IPS-11a (cell line): Measurements from ENCODE around the gene MTRR.
"Not testable (repeated sequence)": the region's sequence is repeated elsewhere in the genome, so short reads cannot be mapped to it uniquely, and the experiment has no call there.

Experiments used
- H3K4me3 ChIP-seq: one replicate; pipeline ENCODE4 v1.5.1; 2013; ENCODE audit warnings: low read depth, low read length, control low read depth

The MTRR gene

DNA sequence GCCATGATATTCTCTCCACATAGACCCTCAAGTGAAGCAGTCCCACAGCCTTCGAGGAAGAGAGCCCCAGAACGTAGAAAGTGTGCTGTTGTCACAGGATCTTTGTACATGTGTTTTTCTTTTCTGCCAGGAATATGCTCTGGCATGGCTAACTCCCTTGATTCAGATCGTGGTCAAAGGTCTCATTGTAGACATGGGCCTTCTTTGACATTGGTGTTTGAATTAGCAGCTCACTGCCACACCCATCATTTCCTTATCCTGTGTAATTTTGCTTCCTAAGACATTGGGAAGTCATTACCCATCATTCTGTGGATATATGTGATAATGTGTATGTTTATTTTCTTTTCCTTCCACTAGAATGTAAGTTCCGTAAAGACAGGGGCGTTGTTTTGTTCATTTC, 25.5 kb downstream of the MTRR start:
- no peak overlapping the region for H3K4me3 ChIP-seq

DNA sequence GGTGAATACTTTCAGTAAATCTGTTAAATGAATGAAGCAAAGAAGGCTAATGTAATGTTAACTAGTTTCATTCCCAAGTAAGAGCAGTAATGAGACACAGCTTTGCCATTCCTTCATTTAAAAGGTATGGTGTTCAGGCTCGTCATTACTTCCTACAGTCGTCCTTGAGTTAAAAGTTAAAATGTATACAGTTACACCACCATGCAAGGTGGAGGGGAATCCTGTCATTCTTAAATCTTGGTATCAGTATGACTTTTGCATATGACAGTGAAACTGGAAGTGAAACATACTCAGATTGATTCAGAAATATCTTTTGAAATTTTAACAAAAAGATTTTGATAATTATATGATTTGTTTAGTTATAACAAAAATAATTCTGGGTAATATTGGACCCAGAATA, 25.9 kb downstream of the MTRR start:
- H3K4me3 ChIP-seq, result no peak overlapping the region

DNA sequence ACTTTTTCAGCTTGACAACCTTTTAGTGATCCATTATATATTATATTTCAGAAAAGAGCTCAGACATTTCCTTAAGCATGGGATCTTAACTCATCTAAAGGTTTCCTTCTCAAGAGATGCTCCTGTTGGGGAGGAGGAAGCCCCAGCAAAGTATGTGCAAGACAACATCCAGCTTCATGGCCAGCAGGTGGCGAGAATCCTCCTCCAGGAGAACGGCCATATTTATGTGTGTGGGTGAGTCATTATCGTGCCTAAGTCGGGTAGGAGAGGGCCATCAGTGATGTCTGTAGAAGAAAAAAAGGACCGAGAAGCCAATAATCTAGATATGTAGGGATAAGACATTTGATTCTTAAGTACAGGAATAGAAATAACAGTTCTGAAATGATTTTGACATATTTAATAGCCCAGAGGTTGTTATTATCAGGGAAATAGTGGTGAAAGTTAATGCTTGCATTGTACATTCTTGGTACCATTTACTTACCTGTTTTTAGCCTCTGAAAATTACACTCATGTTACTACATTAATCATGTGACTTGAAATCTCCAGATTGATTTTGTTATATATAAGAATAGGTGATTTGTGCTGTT, 28.2 kb downstream of the MTRR start:
- no peak overlapping the region for H3K4me3 ChIP-seq

DNA sequence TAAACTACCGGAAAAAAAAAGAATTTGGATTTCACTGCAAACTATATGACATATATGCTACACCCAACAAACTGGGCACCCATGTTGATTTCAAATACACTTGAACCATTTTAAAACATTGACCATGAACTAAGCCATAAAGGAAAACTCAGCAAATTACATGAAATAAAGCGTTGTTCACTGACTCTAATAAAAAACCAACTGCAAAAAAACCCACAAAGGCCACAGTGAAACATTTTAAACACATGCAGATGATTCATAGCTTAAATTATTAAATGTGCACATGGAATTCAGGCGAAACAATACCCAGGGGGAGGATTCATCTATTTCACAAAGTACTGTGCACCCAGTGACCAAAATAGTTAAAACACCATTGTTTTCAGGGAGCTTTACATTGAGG, 33.3 kb downstream of the MTRR start:
- H3K4me3 ChIP-seq, result no peak overlapping the region

DNA sequence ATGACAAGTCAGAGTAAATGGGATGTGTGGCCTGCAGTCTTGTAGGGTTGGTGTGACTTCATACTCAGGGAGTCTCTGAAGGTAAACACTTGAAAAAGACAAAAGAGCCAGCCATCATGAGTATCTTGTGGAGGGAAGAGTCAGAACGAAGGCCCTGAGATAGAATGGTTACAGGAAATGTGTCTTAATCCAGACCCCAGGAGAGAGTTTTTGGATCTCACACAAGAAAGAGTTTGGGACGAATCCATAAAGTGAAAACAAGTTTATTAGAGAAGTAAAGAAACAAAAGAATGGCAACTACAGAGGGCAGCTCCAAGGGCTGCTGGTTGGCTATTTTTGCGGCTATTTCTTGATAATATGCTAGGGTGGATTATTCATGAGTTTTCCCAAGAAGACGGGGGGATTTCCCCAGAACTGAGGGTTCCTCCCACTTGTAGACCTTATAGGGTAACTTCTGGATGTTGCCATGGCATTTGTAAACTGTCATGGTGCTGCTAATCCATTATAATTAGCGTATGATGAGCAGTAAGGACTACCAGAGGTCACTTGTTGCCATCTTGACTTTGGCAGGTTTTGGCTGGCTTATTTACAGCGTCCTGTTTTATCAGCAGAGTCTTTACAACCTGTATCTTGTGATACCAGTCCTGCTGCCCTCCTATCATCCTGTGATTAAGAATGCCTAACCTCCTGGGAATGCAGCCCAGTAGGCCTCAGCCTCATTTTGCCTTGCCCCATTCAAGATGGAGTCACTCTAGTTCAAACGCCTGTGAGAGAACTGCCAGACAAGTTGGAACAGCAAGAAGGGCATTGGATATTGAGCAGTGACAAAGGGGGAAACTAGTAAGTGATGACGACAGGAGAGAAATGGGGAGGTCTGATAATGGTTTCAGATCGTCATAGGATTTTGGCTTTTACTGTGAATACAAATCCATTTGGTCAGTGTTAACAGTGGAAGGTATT, 34.0 kb downstream of the MTRR start:
- H3K4me3 ChIP-seq, result no peak overlapping the region

DNA sequence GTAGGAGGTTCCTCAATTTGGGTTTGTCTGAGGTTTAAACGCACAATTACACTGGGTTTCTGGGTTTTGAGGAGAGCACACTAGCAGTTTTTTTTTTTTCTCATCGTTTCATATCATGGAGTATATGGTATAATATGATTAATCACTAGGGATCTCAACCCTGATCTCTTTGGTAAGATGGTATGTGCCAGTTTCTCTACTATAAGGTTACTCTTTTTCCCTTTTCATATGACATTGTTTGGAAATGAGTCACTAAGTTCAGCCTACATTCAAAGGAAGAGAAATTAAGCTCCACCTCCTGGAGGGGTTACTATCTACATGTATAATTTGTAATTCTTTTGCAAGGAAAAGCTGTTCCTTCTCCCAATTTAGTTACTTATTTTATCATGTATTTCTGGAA, 35.2 kb downstream of the MTRR start:
- no peak overlapping the region for H3K4me3 ChIP-seq

DNA sequence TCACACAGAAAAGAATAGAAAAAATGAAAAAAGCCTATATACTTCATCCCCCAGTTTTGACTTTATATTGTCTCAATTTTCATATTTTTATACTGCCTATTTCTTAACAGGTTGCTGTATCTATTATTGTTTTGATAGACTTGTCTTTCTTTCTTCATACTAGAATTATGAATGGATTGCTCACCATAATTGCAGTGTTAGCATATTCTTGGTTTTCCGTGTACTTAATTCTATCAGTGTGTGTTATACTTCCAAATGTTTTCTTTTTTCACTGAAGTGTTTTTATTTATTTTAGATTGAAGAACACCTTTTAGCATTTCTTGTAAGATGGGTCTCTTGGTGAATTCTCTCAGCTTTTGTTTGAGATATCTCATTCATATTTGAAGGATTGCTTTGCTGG, 38.7 kb downstream of the MTRR start:
- no peak overlapping the region for H3K4me3 ChIP-seq

DNA sequence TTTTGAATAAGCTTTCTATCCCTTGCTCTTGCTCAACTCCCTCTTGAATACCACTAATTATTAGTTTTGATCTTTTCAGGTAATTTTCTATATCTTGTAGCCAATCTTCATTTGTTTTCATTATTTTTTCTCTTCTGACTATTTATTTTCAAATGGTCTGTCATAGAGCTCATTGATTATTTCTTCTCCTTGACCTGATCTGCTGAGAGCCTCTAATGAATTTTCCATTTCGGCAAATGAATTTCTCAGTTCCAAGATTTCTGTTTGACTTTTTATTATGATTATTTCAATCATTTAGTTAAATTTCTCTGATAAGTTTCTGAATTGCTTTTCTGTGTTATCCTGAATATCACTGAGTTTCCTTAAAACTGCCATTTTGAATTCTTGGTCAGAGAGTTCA, 39.4 kb downstream of the MTRR start:
- no peak overlapping the region for H3K4me3 ChIP-seq

DNA sequence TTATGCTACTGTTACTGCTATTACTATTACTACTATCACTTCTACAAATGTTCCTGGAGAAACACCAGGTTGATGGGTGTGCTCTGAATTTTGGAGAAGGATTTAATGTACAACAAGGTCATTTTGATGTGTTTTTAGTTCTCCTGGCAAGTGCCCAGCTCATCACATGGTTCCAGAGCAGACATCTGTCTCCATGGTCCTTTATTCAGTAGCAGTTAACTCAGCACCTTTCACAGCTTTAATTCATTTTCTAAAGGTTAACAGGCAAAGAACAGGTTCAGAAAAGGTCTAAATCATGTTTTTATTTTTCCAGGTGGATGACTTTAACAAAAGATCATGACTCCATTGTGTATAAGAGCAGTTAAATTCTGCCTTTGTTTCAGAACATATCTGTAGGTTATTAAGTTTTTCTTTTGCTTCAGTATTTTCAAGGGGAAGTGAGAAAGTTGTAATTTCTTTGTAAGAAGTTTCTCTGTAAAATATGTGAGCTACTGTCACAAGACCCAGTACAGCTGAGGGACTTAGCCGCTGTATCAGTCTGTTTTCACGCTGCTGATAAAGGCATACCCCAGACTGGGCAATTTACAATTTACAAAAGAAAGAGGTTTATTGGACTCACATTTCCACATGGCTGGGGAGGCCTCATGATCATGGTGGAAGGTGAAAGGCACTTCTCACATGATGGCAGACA, 41.9 kb downstream of the MTRR start:
- H3K4me3 ChIP-seq, result no peak overlapping the region

DNA sequence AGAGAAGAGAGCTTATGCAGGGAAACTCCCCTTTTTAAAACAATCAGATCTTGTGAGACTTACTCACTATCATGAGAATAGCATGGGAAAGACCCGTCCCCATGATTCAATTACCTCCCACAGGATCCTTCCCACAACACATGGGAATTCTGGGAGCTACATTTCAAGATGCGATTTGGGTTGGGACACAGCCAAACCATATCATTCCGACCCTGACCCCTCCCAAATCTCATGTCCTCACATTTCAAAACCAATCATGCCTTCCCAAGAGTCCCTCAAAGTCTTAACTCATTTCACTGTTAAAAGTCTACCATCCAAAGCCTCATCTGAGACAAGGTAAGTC, 42.5 kb downstream of the MTRR start:
- not testable (repeated sequence) for H3K4me3 ChIP-seq

DNA sequence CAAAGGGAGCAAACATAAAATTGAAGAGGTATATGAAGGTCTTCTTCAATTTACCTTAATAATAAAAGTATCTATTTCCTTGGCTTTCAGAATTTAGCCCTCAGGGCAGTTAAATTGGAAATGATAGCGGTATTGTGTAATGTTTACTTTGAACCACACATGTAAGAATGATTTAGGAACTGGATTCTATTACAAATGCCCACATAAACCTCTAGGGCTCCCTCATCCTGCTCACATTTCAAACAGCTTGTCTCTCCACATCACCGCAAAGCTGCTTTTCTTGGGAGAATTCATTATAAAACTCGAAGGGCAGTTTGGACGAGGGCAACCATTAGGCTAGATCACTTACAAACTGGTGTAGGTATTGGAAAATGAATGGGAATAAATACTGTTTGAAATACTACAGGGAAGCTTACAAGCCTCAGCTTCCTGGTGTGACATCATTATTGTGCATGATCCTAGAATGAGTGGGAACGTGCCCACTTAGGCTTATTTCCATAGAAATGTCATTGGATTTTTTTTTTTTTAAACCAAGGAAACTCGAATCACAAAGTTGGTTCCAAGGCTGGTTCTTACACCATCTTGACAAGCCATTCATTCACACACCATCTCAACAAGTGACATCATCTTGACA, 47.3 kb downstream of the MTRR start:
- H3K4me3 ChIP-seq, result no peak overlapping the region

DNA sequence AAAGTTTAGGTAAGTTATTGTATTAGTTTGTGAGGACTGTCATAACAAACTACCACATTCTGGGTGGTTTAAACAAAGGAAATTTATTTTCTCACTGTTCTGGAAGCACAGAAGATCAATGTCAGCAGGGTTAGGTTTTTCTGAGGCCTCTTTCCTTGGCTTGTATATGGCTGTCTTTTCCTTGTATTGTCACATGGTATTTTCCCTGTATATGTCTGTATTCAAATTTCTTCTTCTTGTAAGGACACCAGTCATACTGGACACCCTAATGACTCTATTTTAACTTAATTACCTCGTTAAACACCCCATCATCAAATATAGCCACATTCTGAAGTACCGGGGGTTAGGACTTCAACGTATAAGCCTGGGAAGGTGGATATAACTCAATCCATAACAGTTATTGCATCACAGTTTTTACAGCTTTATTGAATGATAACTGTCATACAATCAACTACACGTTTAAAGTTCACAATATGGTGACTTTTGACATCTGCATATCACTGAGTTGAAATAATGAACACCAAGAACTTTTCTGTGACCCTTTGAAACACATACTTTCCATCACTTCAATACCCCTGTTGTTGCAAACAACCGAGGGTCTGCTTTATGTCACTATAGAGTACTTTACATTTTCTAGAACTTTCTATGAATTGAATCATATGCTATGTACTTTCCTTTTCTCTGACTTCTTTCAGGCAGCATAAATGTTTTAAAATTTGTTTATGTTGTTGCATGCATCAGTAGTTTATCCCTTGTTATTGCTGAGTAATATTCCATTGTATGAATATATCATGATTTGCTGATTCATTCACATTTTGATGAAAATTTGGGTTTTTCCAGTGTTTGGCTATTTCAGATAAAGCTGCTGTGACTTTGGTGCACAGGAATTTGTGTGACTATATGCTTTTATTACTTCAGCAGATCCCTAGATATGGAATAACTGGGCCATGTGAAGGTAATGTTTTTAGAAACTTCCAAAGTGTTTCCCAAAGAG, 48.5 kb downstream of the MTRR start:
- H3K4me3 ChIP-seq, result no peak overlapping the region

DNA sequence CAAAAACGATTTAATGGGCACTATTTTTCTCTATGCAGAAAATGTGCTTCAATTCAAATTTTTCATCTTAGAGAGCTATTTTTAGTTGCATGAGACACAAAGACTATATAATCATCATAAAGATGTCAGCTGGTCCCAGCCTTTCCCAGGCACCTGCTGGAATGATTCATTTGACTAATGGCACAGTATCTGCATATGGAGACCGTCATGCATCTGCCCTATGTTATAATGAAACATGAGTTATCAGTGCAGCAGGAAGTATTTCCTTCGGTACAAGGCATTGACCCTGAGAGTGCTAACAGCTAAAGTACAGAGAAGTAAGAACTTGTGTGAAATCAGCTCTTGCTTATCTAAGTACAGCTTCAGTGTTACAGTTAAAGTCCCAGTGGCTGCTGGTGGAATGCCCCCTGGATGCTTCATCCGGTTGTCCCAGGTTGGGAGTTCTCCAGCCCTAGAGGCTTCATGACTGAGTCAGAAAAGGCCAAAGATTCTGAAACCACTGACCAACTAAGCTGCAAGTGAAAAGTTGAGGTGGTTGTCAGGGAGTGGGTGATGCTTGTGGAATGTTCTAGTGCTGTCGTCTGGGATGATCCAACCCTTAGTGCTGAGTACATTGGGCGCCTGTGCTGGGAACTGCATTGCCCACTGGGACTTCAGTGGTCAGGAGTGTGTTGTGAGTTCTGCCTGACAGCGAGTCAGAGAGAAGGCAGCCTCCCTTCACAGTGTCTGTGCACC, 57.2 kb downstream of the MTRR start:
- H3K4me3 ChIP-seq, result no peak overlapping the region

DNA sequence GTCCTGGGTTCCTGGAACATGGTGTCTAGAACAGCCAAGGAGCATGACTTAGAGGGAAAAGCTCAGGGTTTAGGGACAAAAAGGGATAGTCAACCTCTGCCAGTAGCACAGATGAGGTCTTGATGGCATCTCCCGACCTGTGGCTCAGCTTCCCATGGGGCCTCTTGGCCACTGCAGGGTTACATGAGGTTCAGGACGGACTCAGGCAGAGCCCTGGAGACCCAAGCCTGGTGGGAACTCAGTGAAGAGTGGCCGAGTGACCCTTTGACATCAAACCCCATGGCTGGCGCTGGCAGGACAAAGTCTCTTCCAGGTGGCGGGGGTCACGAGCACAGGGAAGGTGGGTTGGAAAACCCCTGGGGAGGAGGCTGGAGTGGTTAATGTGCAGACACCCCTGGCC, 57.8 kb downstream of the MTRR start:
- no peak overlapping the region for H3K4me3 ChIP-seq

DNA sequence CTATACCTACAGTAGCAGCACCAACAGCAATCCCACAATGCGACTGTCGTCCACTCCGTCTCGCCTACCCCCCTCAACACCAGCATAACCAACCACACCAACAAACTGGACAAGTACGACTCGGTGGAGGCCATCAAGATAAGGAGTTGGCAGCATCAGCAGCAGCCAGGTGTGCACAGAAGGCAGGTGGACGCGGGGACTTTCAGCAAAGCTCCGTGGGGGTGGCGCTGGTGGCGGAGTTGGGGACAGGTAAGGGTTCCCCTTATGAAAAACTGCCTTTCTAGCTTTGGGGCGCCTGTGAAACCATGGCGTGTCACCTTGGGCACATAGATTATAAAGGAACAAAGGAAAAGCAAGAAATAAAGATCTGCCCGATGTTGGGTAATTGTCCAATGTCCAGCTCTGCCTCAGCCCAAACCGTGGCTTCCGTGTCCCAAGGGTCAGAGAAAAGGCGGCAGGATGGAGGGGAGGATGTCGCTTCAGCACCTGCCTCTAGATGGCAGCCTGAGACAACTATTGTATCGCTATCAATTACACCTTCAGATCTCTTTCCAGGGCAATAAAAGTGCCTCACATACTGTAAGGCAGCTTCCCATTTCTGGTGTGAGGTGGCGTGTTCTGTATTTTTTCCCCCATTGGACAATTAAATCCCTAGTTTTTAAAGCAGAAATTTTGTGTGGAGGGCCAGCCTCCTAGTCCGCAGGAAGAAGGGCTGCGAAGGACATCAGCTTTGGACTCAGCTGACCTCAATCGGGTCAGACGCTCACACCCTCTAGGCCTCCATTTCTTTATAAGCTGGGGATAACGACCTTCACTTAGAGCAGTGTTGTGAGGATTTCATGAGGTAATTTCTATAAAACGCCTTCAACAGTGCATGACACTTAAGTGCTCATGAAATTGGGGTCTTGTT, 58.8 kb downstream of the MTRR start:
- no peak overlapping the region for H3K4me3 ChIP-seq

DNA sequence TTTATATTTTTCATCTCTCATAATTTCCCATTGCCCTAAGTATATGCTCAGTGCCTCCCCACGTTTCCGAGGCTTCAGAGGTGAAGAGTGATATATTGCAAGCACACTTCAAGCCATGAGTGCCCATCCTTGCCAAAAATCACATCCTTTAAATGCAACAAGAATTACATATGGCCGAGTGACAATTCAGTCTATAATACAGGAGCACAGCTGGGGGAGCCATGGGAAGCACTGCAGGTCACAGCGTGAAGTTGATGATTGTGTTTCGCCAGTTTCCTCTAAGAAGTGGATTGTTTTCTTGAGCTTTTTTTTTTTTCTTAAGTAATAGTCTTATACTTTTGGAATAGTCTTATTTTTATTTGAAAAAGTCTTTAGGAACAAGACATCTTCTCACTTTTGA, 61.1 kb downstream of the MTRR start:
- H3K4me3 ChIP-seq, result no peak overlapping the region

DNA sequence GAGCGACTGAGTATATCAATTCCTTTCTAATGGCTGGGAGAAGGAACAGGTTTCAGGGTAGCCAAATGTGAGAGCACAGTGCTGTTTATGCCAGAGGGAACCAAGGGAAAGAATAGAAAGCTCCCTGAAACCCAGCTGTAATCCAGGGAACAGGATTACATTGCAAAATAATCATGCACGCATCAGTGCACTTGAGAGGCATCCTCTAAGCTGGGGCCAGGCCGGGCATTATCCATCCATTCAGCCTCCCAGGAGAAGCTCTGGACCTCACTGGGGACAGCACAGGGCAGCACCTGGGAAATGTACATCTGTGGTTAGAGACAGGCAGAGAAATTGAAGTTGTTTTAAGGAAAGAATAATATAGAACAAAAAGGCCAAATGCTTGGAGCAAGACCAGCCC, 72.7 kb downstream of the MTRR start:
- no peak overlapping the region for H3K4me3 ChIP-seq

DNA sequence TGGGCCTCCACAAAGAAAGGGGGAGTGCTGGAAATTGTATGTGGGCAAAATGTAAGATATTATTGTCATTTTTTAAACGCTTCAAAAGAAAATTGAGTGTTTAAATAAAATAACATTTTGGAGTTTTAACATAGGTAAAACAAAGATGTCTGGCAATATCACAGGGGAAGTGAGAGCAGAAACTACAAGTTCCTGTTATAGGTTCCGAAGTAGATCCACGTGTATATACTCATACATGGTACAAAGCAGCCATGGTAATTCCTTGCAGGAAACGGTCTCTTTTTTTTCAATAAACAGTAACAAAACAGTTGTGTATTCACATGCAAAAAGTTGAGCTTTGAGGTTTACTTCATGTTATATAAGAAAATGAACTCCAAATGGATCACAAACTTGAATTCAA, 78.4 kb downstream of the MTRR start:
- no peak overlapping the region for H3K4me3 ChIP-seq
